ENCODE data around the gene FBXL19.

Gene FBXL19

GRCh38 chr16:30980023-30980371, 56.6 kb downstream of the FBXL19 start:
- peaks cover 5 to 88% (median 55%) of the 10 kb centered on the region in 11 experiments; a peak in 21 of 22 replicates for H4K20me1 ChIP-seq
- no peak for TF ChIP-seq Cebpa-rat (IDR thresholded peaks at IDR 0.05)
- H3K9ac ChIP-seq, result no peak overlapping the region
- H3K4me1 ChIP-seq, result peaks cover 7 to 18% (median 12%) of the 10 kb centered on the region in 10 experiments; a peak in 15 of 20 replicates
- H3K27ac ChIP-seq, result no peak overlapping the region
- no peaks in the 10 kb centered on the region for H3K27me3 ChIP-seq
- no peak overlapping the region for H3K4me3 ChIP-seq
- H3K4me2 ChIP-seq, result no peak overlapping the region
- no peaks in the 10 kb centered on the region for H3K9me3 ChIP-seq (replicated peaks in 1 of 11)
- peaks cover 89 to 98% (median 94%) of the 10 kb centered on the region in 11 experiments for H3K36me3 ChIP-seq

DNA sequence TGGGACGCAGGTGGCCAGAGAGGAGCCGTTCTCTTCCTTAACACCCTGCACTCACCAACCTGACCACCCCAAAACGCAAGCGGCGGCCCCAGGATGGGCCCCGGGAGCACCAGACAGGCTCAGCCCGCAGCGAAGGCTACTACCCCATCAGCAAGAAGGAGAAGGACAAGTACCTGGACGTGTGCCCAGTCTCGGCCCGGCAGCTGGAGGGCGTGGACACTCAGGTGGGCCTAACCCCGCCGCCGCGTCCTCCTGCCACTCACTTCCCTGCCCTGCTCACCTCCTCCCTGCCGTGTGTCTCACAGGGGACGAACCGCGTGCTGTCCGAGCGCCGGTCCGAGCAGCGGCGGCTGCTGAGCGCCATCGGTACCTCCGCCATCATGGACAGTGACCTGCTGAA, 57.1 kb downstream of the FBXL19 start:
- H3K4me1 ChIP-seq, result peaks cover 9 to 22% (median 16%) of the 10 kb centered on the region in 10 experiments; a peak in 17 of 20 replicates
- no peak overlapping the region for H3K9ac ChIP-seq
- H4K20me1 ChIP-seq, result peaks cover 5 to 85% (median 55%) of the 10 kb centered on the region in 11 experiments; a peak in 21 of 22 replicates
- H3K27ac ChIP-seq, result no peak overlapping the region
- H3K36me3 ChIP-seq, result peaks cover 85 to 96% (median 90%) of the 10 kb centered on the region in 11 experiments
- no peak for TF ChIP-seq Cebpa-rat (IDR thresholded peaks at IDR 0.05)
- no peak overlapping the region for H3K4me2 ChIP-seq
- H3K4me3 ChIP-seq, result no peak overlapping the region
- H3K9me3 ChIP-seq (replicated peaks in 1 of 11), result no peaks in the 10 kb centered on the region
- no peaks in the 10 kb centered on the region for H3K27me3 ChIP-seq

DNA sequence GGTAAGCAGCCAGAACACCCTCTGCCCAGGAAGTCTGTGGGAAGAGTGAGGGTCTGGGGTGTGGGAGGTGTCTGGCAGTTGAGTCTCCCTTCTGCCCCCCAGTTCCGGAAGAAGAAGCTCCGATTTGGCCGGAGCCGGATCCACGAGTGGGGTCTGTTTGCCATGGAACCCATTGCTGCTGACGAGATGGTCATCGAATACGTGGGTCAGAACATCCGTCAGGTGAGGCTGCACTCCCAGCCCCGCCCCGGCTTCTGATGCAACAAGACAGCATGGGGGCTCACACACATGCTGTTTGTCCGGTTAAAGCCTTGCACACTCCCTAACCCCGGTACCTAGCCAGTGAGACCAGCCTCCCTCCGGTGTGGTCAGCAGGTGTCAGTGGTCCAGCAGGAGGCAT, 57.6 kb downstream of the FBXL19 start:
- TF ChIP-seq Cebpa-rat (IDR thresholded peaks at IDR 0.05), result no peak
- H3K9me3 ChIP-seq (replicated peaks in 1 of 11), result no peaks in the 10 kb centered on the region
- no peak overlapping the region for H3K9ac ChIP-seq
- H3K4me2 ChIP-seq, result no peak overlapping the region
- no peaks in the 10 kb centered on the region for H3K27me3 ChIP-seq
- peaks cover 9 to 23% (median 18%) of the 10 kb centered on the region in 10 experiments; a peak in 17 of 20 replicates for H3K4me1 ChIP-seq
- H3K36me3 ChIP-seq, result peaks cover 79 to 96% (median 85%) of the 10 kb centered on the region in 11 experiments
- peaks cover 5 to 80% (median 51%) of the 10 kb centered on the region in 11 experiments; a peak in 21 of 22 replicates for H4K20me1 ChIP-seq
- no peak overlapping the region for H3K4me3 ChIP-seq
- H3K27ac ChIP-seq, result no peak overlapping the region

DNA sequence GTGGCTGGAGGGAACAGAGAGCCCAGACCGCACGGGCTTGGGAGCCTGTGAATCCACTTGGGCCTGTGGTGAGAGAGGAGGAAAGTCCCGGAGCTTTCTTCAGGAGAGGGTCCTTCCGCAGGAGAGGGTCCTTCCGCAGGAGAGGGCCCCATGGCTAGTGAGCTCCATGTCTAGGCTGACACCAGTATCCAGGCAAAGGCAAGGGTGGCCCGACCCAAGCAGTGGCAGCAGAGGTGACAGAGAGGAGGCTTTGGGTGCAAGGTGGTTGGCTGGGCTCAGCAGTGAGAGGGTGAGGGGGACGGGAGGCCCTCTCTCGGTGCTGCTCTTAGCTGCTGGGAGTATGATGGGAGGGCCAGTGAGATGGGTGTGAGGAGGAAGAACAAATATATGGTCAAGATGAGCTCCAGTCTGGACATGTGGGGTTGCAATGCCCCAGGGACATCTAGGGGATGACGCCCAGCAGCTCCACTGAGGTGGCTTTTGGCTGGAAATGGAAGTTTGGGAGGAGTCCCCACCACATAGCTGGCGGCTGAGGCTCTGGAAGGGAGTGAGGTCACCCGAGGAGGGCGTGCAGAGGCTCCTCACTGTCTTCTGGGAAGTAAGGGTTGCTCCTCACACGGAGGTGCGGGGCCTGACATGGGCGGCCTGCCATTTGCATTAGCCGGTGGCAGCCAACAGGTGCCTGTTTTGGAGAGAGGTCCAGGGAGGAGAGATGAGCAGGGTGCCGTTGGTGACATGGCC, 59.3 kb downstream of the FBXL19 start:
- no peaks in the 10 kb centered on the region for H3K27me3 ChIP-seq
- no peaks in the 10 kb centered on the region for H3K9me3 ChIP-seq (replicated peaks in 1 of 11)
- peak overlapping the region in 1 of 11 experiments; percentile 13; a peak in 1 of 22 replicates for H3K9ac ChIP-seq
- no peak overlapping the region for H3K4me2 ChIP-seq
- no peak overlapping the region for H3K4me3 ChIP-seq
- peaks cover 64 to 95% (median 76%) of the 10 kb centered on the region in 11 experiments for H3K36me3 ChIP-seq
- TF ChIP-seq Cebpa-rat (IDR thresholded peaks at IDR 0.05), result no peak
- H3K4me1 ChIP-seq, result peaks cover 9 to 33% (median 18%) of the 10 kb centered on the region in 10 experiments; a peak in 17 of 20 replicates
- peaks cover under 1 to 62% (median 36%) of the 10 kb centered on the region in 11 experiments; a peak in 19 of 22 replicates for H4K20me1 ChIP-seq
- H3K27ac ChIP-seq, result no peak overlapping the region

DNA sequence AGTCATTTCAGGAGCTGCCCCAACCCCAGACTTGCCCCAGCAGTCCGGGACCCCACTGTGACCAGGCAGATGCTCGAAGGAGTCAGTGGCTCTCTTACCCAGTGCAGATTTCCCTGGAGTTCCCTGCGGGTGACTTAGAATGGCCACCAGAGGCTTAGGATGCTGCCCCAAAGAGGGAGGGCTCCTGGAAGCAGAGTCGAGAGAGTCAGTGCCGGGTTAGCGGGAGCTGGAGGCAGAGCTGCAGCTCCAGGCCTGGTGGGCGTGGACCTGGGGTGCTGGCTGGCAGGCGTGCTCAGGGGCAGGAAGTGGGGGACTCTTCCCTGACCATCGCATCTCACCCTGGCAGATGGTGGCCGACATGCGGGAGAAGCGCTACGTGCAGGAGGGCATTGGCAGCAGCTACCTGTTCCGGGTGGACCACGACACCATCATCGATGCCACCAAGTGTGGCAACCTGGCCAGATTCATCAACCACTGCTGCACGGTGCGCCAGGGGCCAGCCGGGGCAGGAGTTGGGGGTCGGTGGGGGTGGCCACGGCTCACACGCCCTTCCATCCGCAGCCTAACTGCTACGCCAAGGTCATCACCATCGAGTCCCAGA, 60.0 kb downstream of the FBXL19 start:
- Histone ChIP-seq H3K4me3 (no peak overlapping the region), H3K27ac (peak overlapping the region in 1 of 11 experiments; percentile 41; a peak in 1 of 22 replicates), H3K36me3 (peaks cover 57 to 95% (median 77%) of the 10 kb centered on the region in 11 experiments), H3K4me2 (peak overlapping the region in 4 of 11 experiments; percentile 16 to 43 (median 32); a peak in 3 of 22 replicates), H3K27me3 (no peaks in the 10 kb centered on the region), H3K9me3 (replicated peaks in 1 of 11) (no peaks in the 10 kb centered on the region), H3K4me1 (peaks cover 9 to 33% (median 18%) of the 10 kb centered on the region in 10 experiments; a peak in 17 of 20 replicates), H4K20me1 (peaks cover 0 to 56% (median 29%) of the 10 kb centered on the region in 11 experiments; a peak in 17 of 22 replicates), H3K9ac (peak overlapping the region in 5 of 11 experiments; percentile 5 to 56 (median 23); a peak in 4 of 22 replicates)
- no peak for TF ChIP-seq Cebpa-rat (IDR thresholded peaks at IDR 0.05)

DNA sequence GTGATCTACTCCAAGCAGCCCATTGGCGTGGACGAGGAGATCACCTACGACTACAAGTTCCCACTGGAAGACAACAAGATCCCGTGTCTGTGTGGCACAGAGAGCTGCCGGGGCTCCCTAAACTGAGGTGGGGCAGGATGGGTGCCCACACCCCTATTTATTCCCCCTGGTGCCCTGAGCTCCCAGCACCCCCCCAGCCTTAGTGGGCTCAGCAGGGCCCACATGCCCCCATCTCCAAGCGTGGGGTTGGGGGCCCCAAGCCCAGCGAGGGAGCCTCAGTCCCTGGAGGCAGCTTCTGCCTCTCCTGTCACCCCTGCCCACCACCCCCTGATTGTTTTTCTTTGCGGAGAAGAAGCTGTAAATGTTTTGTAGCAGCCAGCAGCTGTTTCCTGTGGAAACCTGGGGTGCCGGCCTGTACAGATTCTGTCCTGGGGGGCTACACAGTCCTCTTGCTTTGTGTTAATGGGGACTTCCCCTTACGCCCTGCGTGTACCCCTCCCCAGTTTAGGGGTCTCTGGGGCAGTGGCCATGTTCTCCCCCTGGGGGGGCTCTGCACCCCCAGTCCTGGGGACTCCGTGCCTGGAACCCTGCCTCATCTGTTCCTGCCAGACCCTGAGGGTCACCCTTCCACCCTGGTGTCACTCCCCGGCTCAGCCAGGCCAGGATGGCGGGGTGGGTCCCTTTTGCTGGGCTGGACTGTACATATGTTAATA, 60.7 kb downstream of the FBXL19 start:
- Histone ChIP-seq H4K20me1 (peaks cover 0 to 49% (median 24%) of the 10 kb centered on the region in 11 experiments; a peak in 17 of 22 replicates), H3K4me1 (peaks cover 9 to 36% (median 18%) of the 10 kb centered on the region in 10 experiments; a peak in 17 of 20 replicates), H3K9me3 (replicated peaks in 1 of 11) (no peaks in the 10 kb centered on the region), H3K27me3 (no peaks in the 10 kb centered on the region), H3K9ac (peak overlapping the region in 9 of 11 experiments; percentile 3 to 56 (median 36); a peak in 11 of 22 replicates), H3K27ac (peak overlapping the region in 5 of 11 experiments; percentile 2 to 41 (median 34); a peak in 6 of 22 replicates), H3K4me2 (peak overlapping the region in 5 of 11 experiments; percentile 16 to 43 (median 28); a peak in 6 of 22 replicates), H3K4me3 (no peak overlapping the region), H3K36me3 (peaks cover 52 to 88% (median 72%) of the 10 kb centered on the region in 11 experiments)
- TF ChIP-seq Cebpa-rat (IDR thresholded peaks at IDR 0.05), result no peak

DNA sequence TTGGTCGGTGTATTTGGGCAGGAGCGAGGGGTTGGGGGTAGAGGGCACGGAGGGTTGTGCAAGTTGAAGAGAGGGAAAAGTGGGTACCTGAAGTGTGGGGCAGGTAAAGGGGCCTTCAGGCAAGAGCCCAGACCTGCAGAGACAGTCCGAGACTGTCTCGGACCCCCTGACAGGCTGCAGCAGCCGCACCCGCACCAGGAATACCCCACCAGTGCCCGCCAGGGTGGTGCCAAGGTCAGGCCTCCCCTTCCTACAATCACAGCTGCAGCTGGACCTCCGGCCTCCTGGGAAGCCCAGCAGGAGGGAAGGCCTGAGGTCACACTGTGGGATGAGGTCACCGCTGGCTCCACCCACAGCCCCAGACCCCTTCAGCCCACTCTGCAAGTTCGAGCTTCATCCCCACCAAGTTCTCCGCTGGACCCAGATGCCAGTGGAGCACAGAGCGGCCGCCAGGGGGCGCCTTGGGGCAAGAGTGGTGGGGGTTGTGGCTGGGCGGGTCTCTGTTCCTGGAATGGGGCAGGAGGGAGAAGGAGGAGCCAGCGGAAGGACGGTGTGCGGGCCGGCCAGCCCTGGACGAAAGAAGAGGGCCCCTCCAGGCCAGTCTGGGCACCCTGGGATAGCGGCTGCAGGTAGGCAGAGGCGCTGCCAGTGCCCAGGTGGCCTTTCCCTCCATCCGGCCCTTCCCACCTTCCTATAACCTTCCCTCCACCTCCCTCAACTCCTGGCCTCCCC, 61.5 kb downstream of the FBXL19 start, which contains the start of gene HSD3B7:
HSD3B7 (plus strand) TSS at position 539 of the 732 bp plus-strand sequence. CDS start 452 bp downstream, outside the sequence.
- H3K9me3 ChIP-seq (replicated peaks in 1 of 11), result no peaks in the 10 kb centered on the region
- peak within 1 kb of the TSS in 9 of 11 experiments; percentile 36 to 78 (median 46); a peak in 15 of 22 replicates for H3K9ac ChIP-seq
- H3K27ac ChIP-seq, result peak within 1 kb of the TSS in 8 of 11 experiments; percentile 31 to 48 (median 38); a peak in 12 of 22 replicates
- peak within 1 kb of the TSS; percentile 16 to 98 (median 43); a peak in 16 of 22 replicates for H3K4me2 ChIP-seq
- H3K4me1 ChIP-seq, result peaks cover 9 to 36% (median 18%) of the 10 kb centered on the region in 10 experiments; a peak in 17 of 20 replicates
- no peak for TF ChIP-seq Cebpa-rat (IDR thresholded peaks at IDR 0.05)
- H3K27me3 ChIP-seq, result no peaks in the 10 kb centered on the region
- peak within 1 kb of the TSS in 3 of 10 experiments; percentile 45 to 55 (median 53); a peak in 6 of 20 replicates for H3K4me3 ChIP-seq
- peaks cover 0 to 42% (median 24%) of the 10 kb centered on the region in 11 experiments; a peak in 17 of 22 replicates for H4K20me1 ChIP-seq
- peaks cover 45 to 81% (median 66%) of the 10 kb centered on the region in 11 experiments for H3K36me3 ChIP-seq
